B cell (primary cell): ENCODE measurements around the gene ZNF775. TPM values are rescaled to one million over a fixed set of nuclear protein-coding genes. Genes with fewer than 3 reads are reported as not detected.
A peak's percentile ranks its signal among the peaks of the same experiment; 100 is the strongest.

ENCODE experiments used
- ATAC-seq: fragments of 200-7000 bp; cut with Tn5 transposase; one replicate; pipeline ENCODE4 v1.10.0; 2021; ENCODE audit warnings: low read depth, mild to moderate bottlenecking, moderate number of reproducible peaks, moderate library complexity
- CTCF ChIA-PET: fragments of 350-600 bp; sonication (Branson Sonifier 250); formaldehyde crosslinking; loops from one replicate; lab custom pipeline; 2021; ENCODE audit warnings: antibody characterized with exemption, inconsistent platforms; lab: Charles Lee
- POLR2A ChIA-PET: fragments of 350-600 bp; sonication (Branson Sonifier 250); formaldehyde crosslinking; loops from one replicate; lab custom pipeline; 2021; ENCODE audit warnings: antibody characterized with exemption; lab: Charles Lee
- DNase-seq: peaks from one replicate; pipeline ENCODE4 v3.0.0; 2013
- H2AFZ ChIP-seq: 2 replicates; pipeline ENCODE4 v1.6.1; 2012; ENCODE audit warnings: mild to moderate bottlenecking, low read depth, low read length; ENCODE audit not compliant: insufficient read depth, poor library complexity, severe bottlenecking
- H3K27ac ChIP-seq, 2 donors: 1 replicate in 1 of 2; 2 replicates in 1 of 2; pipeline ENCODE4 v1.5.1; 2012 to 2013; ENCODE audit warnings: low read length in 2 of 2, mild to moderate bottlenecking in 2 of 2, moderate library complexity in 1 of 2
- H3K27me3 ChIP-seq, 4 experiments: fragments of 200-600 bp in 1 of 4; sonication (generic) in 1 of 4; replicated peaks in 1 of 4; 1 replicate in 2 of 4; 2 replicates in 2 of 4; pipeline versions ENCODE4 v1.6.1 to v1.7.0; 2013 to 2016; ENCODE audit warnings: low read length in 3 of 4, mild to moderate bottlenecking in 2 of 4, mixed read lengths in 1 of 4, moderate library complexity in 1 of 4; ENCODE audit not compliant: insufficient read depth in 4 of 4, control insufficient read depth in 3 of 4; ENCODE audit errors: control extremely low read depth in 1 of 4
- H3K36me3 ChIP-seq, 2 experiments: replicated peaks in 1 of 2; 1 replicate in 1 of 2; 2 replicates in 1 of 2; pipeline versions ENCODE4 v1.6.1 to v1.7.1; 2013; ENCODE audit warnings: low read length in 1 of 2; ENCODE audit not compliant: insufficient read depth in 2 of 2, control insufficient read depth in 1 of 2; ENCODE audit errors: control extremely low read depth in 1 of 2, extremely low read depth in 1 of 2
- H3K4me1 ChIP-seq, 2 donors: fragments of 200-600 bp in 1 of 2; sonication (generic) in 1 of 2; 1 replicate in 1 of 2; 2 replicates in 1 of 2; pipeline versions ENCODE4 v1.5.1 to v1.6.1; 2013 to 2017; ENCODE audit warnings: low read length in 2 of 2; ENCODE audit not compliant: control insufficient read depth in 2 of 2, insufficient read depth in 2 of 2
- H3K4me2 ChIP-seq: replicated peaks from 2 replicates; pipeline ENCODE3; 2012; ENCODE audit warnings: mild to moderate bottlenecking, low read depth, low read length; ENCODE audit not compliant: poor library complexity, severe bottlenecking
- H3K4me3 ChIP-seq, 5 experiments: fragments of 200-600 bp in 1 of 5; sonication (generic) in 1 of 5; 1 replicate in 3 of 5; 2 replicates in 2 of 5; pipeline versions ENCODE4 v1.5.1 to v1.7.0; 2011 to 2016; ENCODE audit warnings: low read length in 4 of 5, mild to moderate bottlenecking in 4 of 5, low read depth in 2 of 5, control low read depth in 1 of 5, moderate library complexity in 1 of 5; ENCODE audit not compliant: insufficient read depth in 1 of 5; ENCODE audit errors: control extremely low read depth in 1 of 5, extremely low read depth in 1 of 5
- H3K79me2 ChIP-seq: fragments of 200-600 bp; sonication (generic); one replicate; pipeline ENCODE4 v1.6.0; 2016; ENCODE audit warnings: low read length; ENCODE audit not compliant: control insufficient read depth, insufficient read depth
- H3K9ac ChIP-seq: fragments of 200-600 bp; sonication (generic); 2 replicates; pipeline ENCODE4 v1.6.1; 2017; ENCODE audit warnings: mild to moderate bottlenecking, low read length, moderate library complexity
- H3K9me3 ChIP-seq, 3 donors: one replicate each; pipeline versions ENCODE4 v1.6.1 to v1.7.1; 2013; ENCODE audit warnings: low read length in 2 of 3; ENCODE audit not compliant: control insufficient read depth in 2 of 3, insufficient read depth in 1 of 3; ENCODE audit errors: control extremely low read depth in 1 of 3
- H4K20me1 ChIP-seq: 2 replicates; pipeline ENCODE4 v1.6.0; 2012; ENCODE audit warnings: mild to moderate bottlenecking, low read length; ENCODE audit not compliant: insufficient read depth, control insufficient read depth, poor library complexity, severe bottlenecking
- H3K27ac Mint-ChIP-seq: one replicate; pipeline ENCODE4 v1.8.0; 2021; ENCODE audit warnings: mixed read lengths
- H3K27me3 Mint-ChIP-seq: one replicate; pipeline ENCODE4 v1.8.0; 2021; ENCODE audit warnings: mixed read lengths
- H3K4me1 Mint-ChIP-seq: one replicate; pipeline ENCODE4 v1.8.0; 2021; ENCODE audit warnings: mixed read lengths
- H3K4me3 Mint-ChIP-seq: one replicate; pipeline ENCODE4 v1.8.0; 2021; ENCODE audit warnings: mixed read lengths
- H3K9me3 Mint-ChIP-seq: one replicate; pipeline ENCODE4 v1.8.0; 2022; ENCODE audit warnings: mixed read lengths; ENCODE audit not compliant: insufficient read depth
- EZH2 ChIP-seq: IDR thresholded peaks from 2 replicates; pipeline ENCODE4 v1.6.1; 2012; ENCODE audit warnings: borderline replicate concordance, low read depth, mild to moderate bottlenecking, moderate library complexity, low read length; ENCODE audit not compliant: insufficient read depth, poor library complexity, severe bottlenecking
- WGBS: methylation state at CpG from one replicate; pipeline ENCODE4 v1.1.5; 2013; ENCODE audit warnings: missing lambda C conversion rate; ENCODE audit not compliant: insufficient coverage; 5-methylcytosine and 5-hydroxymethylcytosine counted together
- intact Hi-C: fragments of 100-400 bp; cut with micrococcal nuclease; formaldehyde crosslinking; loops from one replicate; pipeline ENCODE4 v1.10.0; 2022
- polyA plus RNA-seq: library from polyadenylated mRNA; depleted of rRNA; stranded (reverse); fragments of >200 nt; gene quantifications from 2 replicates; pipeline ENCODE4 v1.2.3, GENCODE V29; 2012
- total RNA-seq, 2 donors: library from RNA; stranded (reverse); fragments of 120-200 nt in 1 of 2; gene quantifications; 1 replicate in 1 of 2; 2 replicates in 1 of 2; pipeline versions ENCODE4 v1.2.3 to v1.2.4, GENCODE V29; 2013 to 2022
- TF ChIP-seq, protein P1 (sequence below): fragments of 200-600 bp; IDR thresholded peaks from one replicate; pipeline ENCODE4 v1.8.0; 2022; ENCODE audit warnings: antibody characterized with exemption, mild to moderate bottlenecking

The ZNF775 gene
- total and polyA plus RNA-seq, 2 donors (not counting 1 experiment from before 2014, with no cell fraction given): 4.2 to 12.1 TPM

DNA sequence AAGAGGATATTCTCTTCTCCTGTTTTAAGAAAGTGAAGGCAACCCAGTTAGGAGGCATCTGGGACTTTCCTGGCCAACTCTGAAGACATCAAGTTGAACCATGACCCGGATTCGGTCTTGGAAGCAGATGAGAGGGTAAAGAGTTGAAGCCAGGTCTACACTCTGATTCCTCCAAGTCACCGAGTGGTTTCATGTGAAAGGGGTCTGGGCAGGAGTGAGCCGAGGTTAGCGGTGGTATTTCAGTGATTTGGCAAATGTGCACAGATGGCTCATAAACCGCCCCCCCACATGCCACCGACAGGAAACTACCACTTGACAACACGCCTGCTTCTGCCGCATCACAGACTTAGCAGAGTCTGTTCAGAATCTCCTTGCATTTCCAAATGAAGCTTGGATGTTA, 21.9 kb upstream of the ZNF775 start:
- POLR2A ChIA-PET: interaction anchor here (0.5 to 1.3 kb wide), 3 partner anchors 9 to 648 kb away, joined by 3 read pairs; no protein-coding TSS in a partner anchor
- H3K4me3 ChIP-seq: no peak overlapping the region

More for the DNA sequence above, 21.9 kb upstream of the ZNF775 start:
- intact Hi-C loops: loop anchor here (1.0 to 5.0 kb wide), 3 partner anchors 9 to 48 kb away; partner anchors contain the start of genes ACTR3C and LRRC61
- TF ChIP-seq EZH2: no peak
- TF ChIP-seq, protein P1, sequence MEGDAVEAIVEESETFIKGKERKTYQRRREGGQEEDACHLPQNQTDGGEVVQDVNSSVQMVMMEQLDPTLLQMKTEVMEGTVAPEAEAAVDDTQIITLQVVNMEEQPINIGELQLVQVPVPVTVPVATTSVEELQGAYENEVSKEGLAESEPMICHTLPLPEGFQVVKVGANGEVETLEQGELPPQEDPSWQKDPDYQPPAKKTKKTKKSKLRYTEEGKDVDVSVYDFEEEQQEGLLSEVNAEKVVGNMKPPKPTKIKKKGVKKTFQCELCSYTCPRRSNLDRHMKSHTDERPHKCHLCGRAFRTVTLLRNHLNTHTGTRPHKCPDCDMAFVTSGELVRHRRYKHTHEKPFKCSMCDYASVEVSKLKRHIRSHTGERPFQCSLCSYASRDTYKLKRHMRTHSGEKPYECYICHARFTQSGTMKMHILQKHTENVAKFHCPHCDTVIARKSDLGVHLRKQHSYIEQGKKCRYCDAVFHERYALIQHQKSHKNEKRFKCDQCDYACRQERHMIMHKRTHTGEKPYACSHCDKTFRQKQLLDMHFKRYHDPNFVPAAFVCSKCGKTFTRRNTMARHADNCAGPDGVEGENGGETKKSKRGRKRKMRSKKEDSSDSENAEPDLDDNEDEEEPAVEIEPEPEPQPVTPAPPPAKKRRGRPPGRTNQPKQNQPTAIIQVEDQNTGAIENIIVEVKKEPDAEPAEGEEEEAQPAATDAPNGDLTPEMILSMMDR: no peak
- Mint-ChIP-seq H3K4me1 (peaks cover 28% of the 10 kb centered on the region), H3K9me3 (no peaks in the 10 kb centered on the region), H3K27me3 (no peaks in the 10 kb centered on the region), H3K27ac (peak overlapping the region; percentile 74), H3K4me3 (peak overlapping the region; percentile 62)
- CTCF ChIA-PET: interaction anchor here (0.6 to 4.9 kb wide), 16 partner anchors 11 to 244 kb away, joined by 3 to 71 read pairs (median 8); partner anchors contain the start of gene REPIN1
- Histone ChIP-seq H3K27ac (no peak overlapping the region), H3K9ac (no peak overlapping the region), H3K4me2 (peak overlapping the region; percentile 30), H4K20me1 (no peaks in the 10 kb centered on the region), H3K9me3 (no peaks in the 10 kb centered on the region), H3K79me2 (no peaks in the 10 kb centered on the region), H2AFZ (peak overlapping the region; percentile 8), H3K27me3 (no peaks in the 10 kb centered on the region), H3K4me1 (peaks cover 14 to 23% of the 10 kb centered on the region in 2 donors), H3K36me3 (no peaks in the 10 kb centered on the region)
- ATAC-seq (peak; percentile 69), DNase-seq (peak; percentile 73)
- WGBS: 2% methylated on average over 6 of the region's 9 CpGs
